OCI-LY3 (cell line): ENCODE results near the gene DCTN1.

Source experiments
- H2AFZ ChIP-seq: fragments of 200-600, 300-600 bp; shearing (Covaris generic); 2 replicates; pipeline ENCODE4 v1.6.0; 2014; ENCODE audit warnings: antibody characterized with exemption, low read depth, low read length
- H3K27ac ChIP-seq: fragments of 200-600, 300-600 bp; sonication (generic); 2 replicates; pipeline ENCODE4 v1.5.1; 2014; ENCODE audit warnings: mild to moderate bottlenecking, low read length, moderate library complexity, mixed read lengths
- H3K27me3 ChIP-seq: fragments of 200-600, 300-600 bp; sonication (generic); 2 replicates; pipeline ENCODE4 v1.6.1; 2014; ENCODE audit warnings: low read depth, low read length, mixed read lengths
- H3K36me3 ChIP-seq: fragments of 200-600, 300-600 bp; sonication (generic); replicated peaks from 2 replicates; pipeline ENCODE3; 2014; ENCODE audit warnings: low read depth, low read length, mixed read lengths
- H3K4me1 ChIP-seq: fragments of 300-600, 200-600 bp; sonication (generic); 2 replicates; pipeline ENCODE4 v1.6.1; 2014; ENCODE audit warnings: low read length, mixed read lengths
- H3K4me2 ChIP-seq: fragments of 200-600, 300-600 bp; sonication (generic); 2 replicates; pipeline ENCODE4 v1.6.1; 2014; ENCODE audit warnings: low read length, mixed read lengths
- H3K4me3 ChIP-seq: fragments of 300-600, 200-600 bp; sonication (generic); 2 replicates; pipeline ENCODE4 v1.5.1; 2014; ENCODE audit warnings: antibody characterized with exemption, mild to moderate bottlenecking, low read length, moderate library complexity
- H3K79me2 ChIP-seq: fragments of 300-600, 200-600 bp; shearing (Covaris generic); 2 replicates; pipeline ENCODE4 v1.6.1; 2014; ENCODE audit warnings: mild to moderate bottlenecking, low read length, mixed read lengths
- H3K9ac ChIP-seq: fragments of 300-600, 200-600 bp; shearing (Covaris generic); 2 replicates; pipeline ENCODE4 v1.6.0; 2014; ENCODE audit warnings: mild to moderate bottlenecking, low read length, moderate library complexity
- H3K9me3 ChIP-seq: fragments of 200-600, 300-600 bp; shearing (Covaris generic); 2 replicates; pipeline ENCODE4 v1.6.1; 2014; ENCODE audit warnings: low read length, mixed read lengths; ENCODE audit not compliant: insufficient read depth
- H4K20me1 ChIP-seq: fragments of 200-600, 300-600 bp; sonication (generic); 2 replicates; pipeline ENCODE4 v1.6.1; 2016; ENCODE audit warnings: low read length, mixed read lengths; ENCODE audit not compliant: insufficient read depth
- CTCF ChIP-seq: fragments of 200-600, 300-600 bp; sonication (generic); IDR thresholded peaks from 2 replicates; pipeline ENCODE4 v1.5.1; 2014; ENCODE audit warnings: antibody characterized with exemption, low read length, low read depth
- EZH2phosphoT487 ChIP-seq: fragments of 200-600 bp; shearing (Covaris generic); IDR thresholded peaks from 2 replicates; pipeline ENCODE4 v1.6.1; 2018; ENCODE audit warnings: antibody characterized with exemption, mixed run types, low read depth

DCTN1 gene

GRCh38 chr2:74313497-74313896, 66.6 kb downstream of the DCTN1 start:
- no peaks in the 10 kb centered on the region for H3K79me2 ChIP-seq
- H3K4me2 ChIP-seq: no peak overlapping the region
- H2AFZ ChIP-seq: no peak overlapping the region
- TF ChIP-seq CTCF (no peak), EZH2phosphoT487 (no peak)
- peaks cover 14% of the 10 kb centered on the region for H3K4me1 ChIP-seq
- H3K27ac ChIP-seq: no peak overlapping the region
- H3K27me3 ChIP-seq: no peaks in the 10 kb centered on the region
- H3K9me3 ChIP-seq: no peaks in the 10 kb centered on the region
- no peaks in the 10 kb centered on the region for H4K20me1 ChIP-seq
- no peaks in the 10 kb centered on the region for H3K36me3 ChIP-seq
- no peak overlapping the region for H3K9ac ChIP-seq
- no peak overlapping the region for H3K4me3 ChIP-seq

GRCh38 chr2:74312913-74313312, 67.2 kb downstream of the DCTN1 start:
- Histone ChIP-seq H4K20me1 (no peaks in the 10 kb centered on the region), H3K27me3 (no peaks in the 10 kb centered on the region), H3K4me3 (no peak overlapping the region), H3K9ac (no peak overlapping the region), H3K79me2 (no peaks in the 10 kb centered on the region), H3K4me2 (no peak overlapping the region), H3K9me3 (no peaks in the 10 kb centered on the region), H2AFZ (no peak overlapping the region), H3K36me3 (no peaks in the 10 kb centered on the region), H3K27ac (no peak overlapping the region), H3K4me1 (peaks cover 12% of the 10 kb centered on the region)
- TF ChIP-seq CTCF (no peak), EZH2phosphoT487 (no peak)
